Fibroblast of skin of right biceps (primary cell): ENCODE data around the gene SLIT3.

ENCODE experiments used
- DNase-seq: peaks from one replicate; pipeline ENCODE4 v3.0.0-alpha.2; 2013

SLIT3 gene

GRCh38 chr5:168979135-168979534, 321.8 kb downstream of the SLIT3 start:
- no peak for DNase-seq

- DNase-seq, result no peak
These were observed 322.4 kb downstream of the SLIT3 start for GRCh38 chr5:168978500-168978899.

GRCh38 chr5:168978015-168978414, 322.9 kb downstream of the SLIT3 start:
- peak; percentile 77 for DNase-seq

GRCh38 chr5:168976311-168976970, 324.5 kb downstream of the SLIT3 start:
- DNase-seq, result peak; percentile 85

GRCh38 chr5:168975331-168975730, 325.6 kb downstream of the SLIT3 start:
- DNase-seq, result no peak

- DNase-seq, result peak; percentile 64
These were observed 326.9 kb downstream of the SLIT3 start for GRCh38 chr5:168974082-168974481.

GRCh38 chr5:168972731-168973130, 328.2 kb downstream of the SLIT3 start:
- DNase-seq, result no peak

GRCh38 chr5:168971100-168971499, 329.8 kb downstream of the SLIT3 start:
- no peak for DNase-seq

GRCh38 chr5:168969326-168969886, 331.5 kb downstream of the SLIT3 start:
- no peak for DNase-seq

GRCh38 chr5:168967882-168968620, 332.9 kb downstream of the SLIT3 start:
- DNase-seq, result no peak

GRCh38 chr5:168965638-168966037, 335.3 kb downstream of the SLIT3 start:
- no peak for DNase-seq

- DNase-seq, result no peak
These were observed 336.8 kb downstream of the SLIT3 start for GRCh38 chr5:168964182-168964581.

- DNase-seq, result peak; percentile 87
These were observed 338.6 kb downstream of the SLIT3 start for GRCh38 chr5:168962306-168962705.

GRCh38 chr5:168961681-168962080, 339.3 kb downstream of the SLIT3 start:
- peak; percentile 60 for DNase-seq

- DNase-seq, result no peak
These were observed 340.4 kb downstream of the SLIT3 start for GRCh38 chr5:168960497-168960896.

GRCh38 chr5:168953351-168953750, 347.6 kb downstream of the SLIT3 start:
- no peak for DNase-seq

- DNase-seq, result no peak
These were observed 348.7 kb downstream of the SLIT3 start for GRCh38 chr5:168952196-168952595.

GRCh38 chr5:168951769-168952168, 349.2 kb downstream of the SLIT3 start:
- DNase-seq, result no peak

GRCh38 chr5:168951356-168951755, 349.6 kb downstream of the SLIT3 start:
- no peak for DNase-seq

GRCh38 chr5:168950241-168950951, 350.5 kb downstream of the SLIT3 start:
- no peak for DNase-seq

GRCh38 chr5:168948746-168949145, 352.2 kb downstream of the SLIT3 start:
- no peak for DNase-seq

GRCh38 chr5:168947212-168947868, 353.6 kb downstream of the SLIT3 start:
- peak; percentile 62 for DNase-seq

GRCh38 chr5:168946363-168946762, 354.6 kb downstream of the SLIT3 start:
- DNase-seq, result peak; percentile 31
